Measurements from ENCODE around the gene FPR1. TPM values are rescaled to one million over a fixed set of nuclear protein-coding genes. Genes with fewer than 3 reads are reported as not detected.

Gene FPR1
- total RNA-seq, 1 donor from 2014 or later, result not detected

GRCh38 chr19:51784109-51784785, 32.6 kb upstream of the FPR1 start:
- no peaks in the 10 kb centered on the region for H3K36me3 Mint-ChIP-seq (ENCODE audit: low read depth, unreplicated experiment)
- no peak overlapping the region for H3K4me3 Mint-ChIP-seq (ENCODE audit: unreplicated experiment)
- peaks cover 6% of the 10 kb centered on the region for H3K9me3 Mint-ChIP-seq (ENCODE audit: unreplicated experiment)
- no peak overlapping the region for H3K4me3 ChIP-seq (ENCODE audit: insufficient read depth, low read depth, low read length)
- no peak overlapping the region for H3K9ac ChIP-seq (ENCODE audit: low read length)
- H3K27ac ChIP-seq (ENCODE audit: low read depth, low read length), result no peak overlapping the region
- FAIRE-seq (peak; percentile 34), DNase-seq (ENCODE audit: low read depth) (no peak)
- peaks cover 25% of the 10 kb centered on the region for H3K27me3 Mint-ChIP-seq (ENCODE audit: low read depth, unreplicated experiment)
- H3K4me2 ChIP-seq (ENCODE audit: low read length), result no peak overlapping the region
- no peak overlapping the region for H3K27ac Mint-ChIP-seq (ENCODE audit: unreplicated experiment)
- H2AFZ ChIP-seq (ENCODE audit: low read depth, low read length), result no peak overlapping the region
- H3K36me3 ChIP-seq (ENCODE audit: insufficient read depth, low read length), result no peaks in the 10 kb centered on the region
- H4K20me1 ChIP-seq (ENCODE audit: insufficient read depth, low read length), result no peaks in the 10 kb centered on the region
- TF ChIP-seq CTCF (IDR thresholded peaks at IDR 0.05; ENCODE audit: insufficient read depth, low read depth, low read length), result no peak
- no peak for TF ChIP-seq EZH2 (IDR thresholded peaks at IDR 0.05; ENCODE audit: insufficient read depth, low read length)
- no peaks in the 10 kb centered on the region for H3K4me1 ChIP-seq (ENCODE audit: insufficient read depth, low read length)
- no peaks in the 10 kb centered on the region for H3K4me1 Mint-ChIP-seq (ENCODE audit: low read depth, unreplicated experiment)
- no peaks in the 10 kb centered on the region for H3K9me3 ChIP-seq (ENCODE audit: insufficient read depth, low read depth, low read length)
- no peaks in the 10 kb centered on the region for H3K27me3 ChIP-seq (ENCODE audit: insufficient read depth, low read length)
- no peaks in the 10 kb centered on the region for H3K79me2 ChIP-seq (ENCODE audit: insufficient read depth, low read length)

GRCh38 chr19:51783372-51783771, 31.7 kb upstream of the FPR1 start:
- Histone ChIP-seq H3K4me2 (ENCODE audit: low read length) (no peak overlapping the region), H3K27me3 (ENCODE audit: insufficient read depth, low read length) (peaks cover 4% of the 10 kb centered on the region), H2AFZ (ENCODE audit: low read depth, low read length) (no peak overlapping the region), H3K4me3 (ENCODE audit: insufficient read depth, low read depth, low read length) (no peak overlapping the region), H3K4me1 (ENCODE audit: insufficient read depth, low read length) (no peaks in the 10 kb centered on the region), H3K79me2 (ENCODE audit: insufficient read depth, low read length) (no peaks in the 10 kb centered on the region), H4K20me1 (ENCODE audit: insufficient read depth, low read length) (no peaks in the 10 kb centered on the region), H3K9me3 (ENCODE audit: insufficient read depth, low read depth, low read length) (no peaks in the 10 kb centered on the region), H3K27ac (ENCODE audit: low read depth, low read length) (no peak overlapping the region), H3K36me3 (ENCODE audit: insufficient read depth, low read length) (no peaks in the 10 kb centered on the region), H3K9ac (ENCODE audit: low read length) (no peak overlapping the region)
- Mint-ChIP-seq H3K4me3 (ENCODE audit: unreplicated experiment) (no peak overlapping the region), H3K27me3 (ENCODE audit: low read depth, unreplicated experiment) (peaks cover 28% of the 10 kb centered on the region), H3K36me3 (ENCODE audit: low read depth, unreplicated experiment) (no peaks in the 10 kb centered on the region), H3K4me1 (ENCODE audit: low read depth, unreplicated experiment) (no peaks in the 10 kb centered on the region), H3K9me3 (ENCODE audit: unreplicated experiment) (peaks cover 2% of the 10 kb centered on the region), H3K27ac (ENCODE audit: unreplicated experiment) (no peak overlapping the region)
- TF ChIP-seq CTCF (IDR thresholded peaks at IDR 0.05; ENCODE audit: insufficient read depth, low read depth, low read length) (peak; percentile 10), EZH2 (IDR thresholded peaks at IDR 0.05; ENCODE audit: insufficient read depth, low read length) (no peak)
- DNase-seq (ENCODE audit: low read depth) (no peak), FAIRE-seq (no peak)

- Histone ChIP-seq H3K79me2 (ENCODE audit: insufficient read depth, low read length) (no peaks in the 10 kb centered on the region), H3K27ac (ENCODE audit: low read depth, low read length) (no peak overlapping the region), H3K4me2 (ENCODE audit: low read length) (no peak overlapping the region), H2AFZ (ENCODE audit: low read depth, low read length) (no peak overlapping the region), H3K9me3 (ENCODE audit: insufficient read depth, low read depth, low read length) (no peaks in the 10 kb centered on the region), H4K20me1 (ENCODE audit: insufficient read depth, low read length) (no peaks in the 10 kb centered on the region), H3K9ac (ENCODE audit: low read length) (no peak overlapping the region), H3K36me3 (ENCODE audit: insufficient read depth, low read length) (no peaks in the 10 kb centered on the region), H3K4me3 (ENCODE audit: insufficient read depth, low read depth, low read length) (no peak overlapping the region), H3K27me3 (ENCODE audit: insufficient read depth, low read length) (peaks cover 4% of the 10 kb centered on the region), H3K4me1 (ENCODE audit: insufficient read depth, low read length) (no peaks in the 10 kb centered on the region)
- Mint-ChIP-seq H3K9me3 (ENCODE audit: unreplicated experiment) (no peaks in the 10 kb centered on the region), H3K36me3 (ENCODE audit: low read depth, unreplicated experiment) (no peaks in the 10 kb centered on the region), H3K4me3 (ENCODE audit: unreplicated experiment) (no peak overlapping the region), H3K27me3 (ENCODE audit: low read depth, unreplicated experiment) (peaks cover 28% of the 10 kb centered on the region), H3K27ac (ENCODE audit: unreplicated experiment) (no peak overlapping the region), H3K4me1 (ENCODE audit: low read depth, unreplicated experiment) (no peaks in the 10 kb centered on the region)
- FAIRE-seq, result no peak
- DNase-seq (ENCODE audit: low read depth), result no peak
- TF ChIP-seq CTCF (IDR thresholded peaks at IDR 0.05; ENCODE audit: insufficient read depth, low read depth, low read length) (no peak), EZH2 (IDR thresholded peaks at IDR 0.05; ENCODE audit: insufficient read depth, low read length) (no peak)
These were observed 30.3 kb upstream of the FPR1 start for GRCh38 chr19:51781999-51782398.
